H1 (cell line): Measurements from ENCODE around the gene CISD2.

Experiments used
- ASH2L ChIP-seq: fragments of 200-600, 300-600 bp; sonication (generic); IDR thresholded peaks from one replicate; pipeline ENCODE4 v1.7.1; 2017; ENCODE audit warnings: low read length
- TF ChIP-seq, protein P1 (sequence below), 3 experiments: IDR thresholded peaks; 1 replicate in 2 of 3; 2 replicates in 1 of 3; pipeline versions ENCODE4 v1.5.1 to v1.6.1; 2011; ENCODE audit warnings: low read length in 3 of 3, mild to moderate bottlenecking in 3 of 3, inconsistent platforms in 2 of 3, low read depth in 1 of 3, moderate library complexity in 1 of 3; ENCODE audit not compliant: insufficient read depth in 1 of 3; ENCODE audit errors: control extremely low read depth in 1 of 3

DNA sequence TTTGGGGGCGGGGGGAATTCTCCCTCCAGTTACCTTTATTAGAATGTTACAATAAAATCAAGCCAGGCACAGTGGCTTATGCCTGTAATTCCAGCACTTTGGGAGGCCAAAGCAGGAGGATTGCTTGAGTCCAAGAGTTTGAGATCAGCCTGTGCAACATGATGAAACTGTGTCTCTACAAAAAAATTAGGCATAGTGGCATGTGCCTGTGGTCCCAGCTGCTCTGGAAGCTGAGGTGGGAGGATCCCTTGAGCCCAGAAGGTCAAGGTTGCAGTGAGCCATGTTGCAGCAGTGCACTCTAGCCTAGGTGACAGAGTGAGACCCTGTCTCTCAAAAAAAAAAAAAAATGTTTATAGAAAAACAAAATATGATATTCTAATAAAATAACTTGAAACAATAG lies 36.1 kb upstream of the CISD2 start:
- no peak for TF ChIP-seq ASH2L
- TF ChIP-seq, protein P1, sequence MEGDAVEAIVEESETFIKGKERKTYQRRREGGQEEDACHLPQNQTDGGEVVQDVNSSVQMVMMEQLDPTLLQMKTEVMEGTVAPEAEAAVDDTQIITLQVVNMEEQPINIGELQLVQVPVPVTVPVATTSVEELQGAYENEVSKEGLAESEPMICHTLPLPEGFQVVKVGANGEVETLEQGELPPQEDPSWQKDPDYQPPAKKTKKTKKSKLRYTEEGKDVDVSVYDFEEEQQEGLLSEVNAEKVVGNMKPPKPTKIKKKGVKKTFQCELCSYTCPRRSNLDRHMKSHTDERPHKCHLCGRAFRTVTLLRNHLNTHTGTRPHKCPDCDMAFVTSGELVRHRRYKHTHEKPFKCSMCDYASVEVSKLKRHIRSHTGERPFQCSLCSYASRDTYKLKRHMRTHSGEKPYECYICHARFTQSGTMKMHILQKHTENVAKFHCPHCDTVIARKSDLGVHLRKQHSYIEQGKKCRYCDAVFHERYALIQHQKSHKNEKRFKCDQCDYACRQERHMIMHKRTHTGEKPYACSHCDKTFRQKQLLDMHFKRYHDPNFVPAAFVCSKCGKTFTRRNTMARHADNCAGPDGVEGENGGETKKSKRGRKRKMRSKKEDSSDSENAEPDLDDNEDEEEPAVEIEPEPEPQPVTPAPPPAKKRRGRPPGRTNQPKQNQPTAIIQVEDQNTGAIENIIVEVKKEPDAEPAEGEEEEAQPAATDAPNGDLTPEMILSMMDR (IDR thresholded peaks at IDR 0.05; ENCODE audit: control extremely low read depth in 1 of 3, insufficient read depth in 1 of 3, low read depth in 1 of 3, low read length in 3 of 3) = no peak
